PC-3 (cell line): ENCODE results near the gene OR2AK2.

Source experiments
- CTCF ChIP-seq: fragments of 300-600 bp; sonication (generic); conservative IDR thresholded peaks from 2 replicates; pipeline ENCODE4 v1.5.1; 2017; ENCODE audit warnings: antibody characterized with exemption, low read depth, mild to moderate bottlenecking, low read length
- EZH2phosphoT487 ChIP-seq: fragments of 300-600 bp; sonication (generic); IDR thresholded peaks from 2 replicates; pipeline ENCODE4 v1.6.1; 2018; ENCODE audit warnings: mild to moderate bottlenecking, antibody characterized with exemption, low read length, borderline replicate concordance

- TF ChIP-seq CTCF (no peak), EZH2phosphoT487 (no peak)
Observed at GRCh38 chr1:247919952-247920351, 45.1 kb upstream of the OR2AK2 start, which contains the start of gene OR2T8.
